HepG2 (cell line): ENCODE data around the gene UHMK1. TPM values are rescaled to one million over a fixed set of nuclear protein-coding genes. Genes with fewer than 3 reads are reported as not detected.
A peak's percentile ranks its signal among the peaks of the same experiment; 100 is the strongest.

ENCODE experiments used
- POLR2AphosphoS2 ChIP-seq: IDR thresholded peaks from 2 replicates; pipeline ENCODE4 v1.6.1; 2011; ENCODE audit warnings: low read depth, low read length, improper control_type of control experiment
- TCF12 ChIP-seq, 2 experiments: fragments of 450-650 bp in 1 of 2; sonication (generic) in 1 of 2; formaldehyde crosslinking in 1 of 2; IDR thresholded peaks; 2 replicates each; pipeline versions ENCODE4 v1.6.1 to v1.8.0; 2017 to 2022; ENCODE audit warnings: antibody characterized with exemption in 1 of 2, mild to moderate bottlenecking in 1 of 2, missing genetic modification reagents in 1 of 2, moderate library complexity in 1 of 2
- ZNF343 ChIP-seq: sonication (generic); formaldehyde crosslinking; IDR thresholded peaks from 2 replicates; pipeline ENCODE4 v1.4.0; 2020; ENCODE audit warnings: mild to moderate bottlenecking, missing genetic modification reagents
- ZNF605 ChIP-seq: sonication (generic); formaldehyde crosslinking; IDR thresholded peaks from 2 replicates; pipeline ENCODE4 v1.8.0; 2022; ENCODE audit warnings: mild to moderate bottlenecking, missing genetic modification reagents
- ZNF792 ChIP-seq: IDR thresholded peaks from 2 replicates; pipeline ENCODE4 v1.6.1; 2016
- polyA plus RNA-seq, 8 experiments: library from polyadenylated mRNA; depleted of rRNA in 3 of 8; stranded (reverse) in 7 of 8; unstranded in 1 of 8; fragments of >200 nt; fragmentation: Illumina TruSeq in 4 of 8; extraction: Trizol in 4 of 8; gene quantifications; 2 replicates each; pipeline versions ENCODE4 v1.2.1 to v1.2.3, GENCODE V29; 2011 to 2016; ENCODE audit warnings: low read depth in 4 of 8, missing spikeins in 1 of 8, mixed read lengths in 1 of 8; ENCODE audit not compliant: insufficient read depth in 1 of 8
- total RNA-seq, 5 experiments: library from RNA; depleted of rRNA; stranded (reverse); fragments of >200 nt; fragmentation: Illumina TruSeq; extraction: Trizol; gene quantifications; 2 replicates each; pipeline ENCODE4 v1.2.3, GENCODE V29; 2016; ENCODE audit warnings: low read depth in 1 of 5
- TF ChIP-seq, protein P1 (sequence below): sonication (generic); formaldehyde crosslinking; IDR thresholded peaks from 2 replicates; pipeline ENCODE4 v1.4.0; 2020; ENCODE audit warnings: missing genetic modification reagents
- TF ChIP-seq, protein P2 (sequence below): sonication (generic); formaldehyde crosslinking; IDR thresholded peaks from 2 replicates; pipeline ENCODE4 v1.5.0; 2020; ENCODE audit warnings: missing genetic modification reagents
- TF ChIP-seq, protein P3 (sequence below): sonication (generic); formaldehyde crosslinking; IDR thresholded peaks from 2 replicates; pipeline ENCODE4 v1.5.1; 2020; ENCODE audit warnings: missing genetic modification reagents, mild to moderate bottlenecking, borderline replicate concordance
- TF ChIP-seq, protein P4 (sequence below): sonication (generic); formaldehyde crosslinking; IDR thresholded peaks from 2 replicates; pipeline ENCODE4 v1.4.0; 2020; ENCODE audit warnings: low read depth, missing genetic modification reagents
- TF ChIP-seq, protein P5 (sequence below): IDR thresholded peaks from 2 replicates; pipeline ENCODE4 v1.4.0; 2020; ENCODE audit warnings: mild to moderate bottlenecking, missing genetic modification reagents
- TF ChIP-seq, protein P6 (sequence below): sonication (generic); formaldehyde crosslinking; IDR thresholded peaks from 2 replicates; pipeline ENCODE4 v1.8.1; 2023; ENCODE audit warnings: mild to moderate bottlenecking, missing genetic modification reagents, borderline replicate concordance

The UHMK1 gene
- total and polyA plus RNA-seq, 2 of the 13 experiments (the other 11 are each of a cell fraction or from before 2014, with no cell fraction given): 12.9 to 20.0 TPM

DNA sequence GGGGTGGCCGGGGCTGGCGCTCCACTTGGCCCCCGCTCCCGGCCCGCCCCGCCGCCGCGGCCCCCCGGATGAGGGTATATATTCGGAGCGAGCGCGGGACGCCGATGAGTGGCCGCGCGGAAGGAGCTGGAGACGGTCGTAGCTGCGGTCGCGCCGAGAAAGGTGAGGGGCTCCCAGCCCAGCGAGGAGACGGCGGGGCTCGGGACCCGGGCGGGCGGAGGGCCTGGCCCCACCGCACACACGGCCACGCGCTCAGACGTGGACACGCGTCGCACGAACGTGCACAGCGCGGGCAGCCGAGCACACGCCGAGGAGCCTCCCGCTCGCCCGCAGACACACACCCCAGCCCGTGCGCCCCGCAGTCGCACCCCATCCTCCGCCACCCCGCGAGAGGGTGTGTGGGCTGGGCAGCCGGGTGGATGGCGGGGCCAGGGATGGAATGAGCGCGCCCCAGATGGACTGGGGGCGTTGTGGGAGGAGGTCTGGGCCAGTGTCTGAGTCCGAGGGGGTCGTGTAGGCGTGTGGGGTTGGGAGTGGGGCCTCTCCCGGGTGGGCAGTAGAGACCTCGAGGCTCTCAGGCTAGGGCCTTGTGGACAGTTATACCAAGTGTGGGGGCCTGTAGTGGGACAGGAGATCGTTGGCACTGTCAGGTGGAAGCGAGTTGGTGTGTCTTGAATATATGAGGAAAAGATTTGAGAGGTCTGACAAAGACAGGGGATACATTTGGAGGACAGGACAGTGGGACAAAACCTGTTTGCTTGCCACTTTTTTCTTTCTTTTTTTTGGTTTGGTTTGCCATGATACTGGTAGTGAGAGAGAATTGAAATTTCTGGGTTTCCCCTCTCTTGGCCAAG lies 64.2 kb downstream of the UHMK1 start, which contains the start of gene UAP1 (continued):
- TF ChIP-seq, protein P1, sequence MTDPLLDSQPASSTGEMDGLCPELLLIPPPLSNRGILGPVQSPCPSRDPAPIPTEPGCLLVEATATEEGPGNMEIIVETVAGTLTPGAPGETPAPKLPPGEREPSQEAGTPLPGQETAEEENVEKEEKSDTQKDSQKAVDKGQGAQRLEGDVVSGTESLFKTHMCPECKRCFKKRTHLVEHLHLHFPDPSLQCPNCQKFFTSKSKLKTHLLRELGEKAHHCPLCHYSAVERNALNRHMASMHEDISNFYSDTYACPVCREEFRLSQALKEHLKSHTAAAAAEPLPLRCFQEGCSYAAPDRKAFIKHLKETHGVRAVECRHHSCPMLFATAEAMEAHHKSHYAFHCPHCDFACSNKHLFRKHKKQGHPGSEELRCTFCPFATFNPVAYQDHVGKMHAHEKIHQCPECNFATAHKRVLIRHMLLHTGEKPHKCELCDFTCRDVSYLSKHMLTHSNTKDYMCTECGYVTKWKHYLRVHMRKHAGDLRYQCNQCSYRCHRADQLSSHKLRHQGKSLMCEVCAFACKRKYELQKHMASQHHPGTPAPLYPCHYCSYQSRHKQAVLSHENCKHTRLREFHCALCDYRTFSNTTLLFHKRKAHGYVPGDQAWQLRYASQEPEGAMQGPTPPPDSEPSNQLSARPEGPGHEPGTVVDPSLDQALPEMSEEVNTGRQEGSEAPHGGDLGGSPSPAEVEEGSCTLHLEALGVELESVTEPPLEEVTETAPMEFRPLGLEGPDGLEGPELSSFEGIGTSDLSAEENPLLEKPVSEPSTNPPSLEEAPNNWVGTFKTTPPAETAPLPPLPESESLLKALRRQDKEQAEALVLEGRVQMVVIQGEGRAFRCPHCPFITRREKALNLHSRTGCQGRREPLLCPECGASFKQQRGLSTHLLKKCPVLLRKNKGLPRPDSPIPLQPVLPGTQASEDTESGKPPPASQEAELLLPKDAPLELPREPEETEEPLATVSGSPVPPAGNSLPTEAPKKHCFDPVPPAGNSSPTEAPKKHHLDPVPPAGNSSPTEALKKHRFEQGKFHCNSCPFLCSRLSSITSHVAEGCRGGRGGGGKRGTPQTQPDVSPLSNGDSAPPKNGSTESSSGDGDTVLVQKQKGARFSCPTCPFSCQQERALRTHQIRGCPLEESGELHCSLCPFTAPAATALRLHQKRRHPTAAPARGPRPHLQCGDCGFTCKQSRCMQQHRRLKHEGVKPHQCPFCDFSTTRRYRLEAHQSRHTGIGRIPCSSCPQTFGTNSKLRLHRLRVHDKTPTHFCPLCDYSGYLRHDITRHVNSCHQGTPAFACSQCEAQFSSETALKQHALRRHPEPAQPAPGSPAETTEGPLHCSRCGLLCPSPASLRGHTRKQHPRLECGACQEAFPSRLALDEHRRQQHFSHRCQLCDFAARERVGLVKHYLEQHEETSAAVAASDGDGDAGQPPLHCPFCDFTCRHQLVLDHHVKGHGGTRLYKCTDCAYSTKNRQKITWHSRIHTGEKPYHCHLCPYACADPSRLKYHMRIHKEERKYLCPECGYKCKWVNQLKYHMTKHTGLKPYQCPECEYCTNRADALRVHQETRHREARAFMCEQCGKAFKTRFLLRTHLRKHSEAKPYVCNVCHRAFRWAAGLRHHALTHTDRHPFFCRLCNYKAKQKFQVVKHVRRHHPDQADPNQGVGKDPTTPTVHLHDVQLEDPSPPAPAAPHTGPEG (CRISPR knock-in tag): no peak; the same call in 1 of the 2 replicates
- TF ChIP-seq, protein P2, sequence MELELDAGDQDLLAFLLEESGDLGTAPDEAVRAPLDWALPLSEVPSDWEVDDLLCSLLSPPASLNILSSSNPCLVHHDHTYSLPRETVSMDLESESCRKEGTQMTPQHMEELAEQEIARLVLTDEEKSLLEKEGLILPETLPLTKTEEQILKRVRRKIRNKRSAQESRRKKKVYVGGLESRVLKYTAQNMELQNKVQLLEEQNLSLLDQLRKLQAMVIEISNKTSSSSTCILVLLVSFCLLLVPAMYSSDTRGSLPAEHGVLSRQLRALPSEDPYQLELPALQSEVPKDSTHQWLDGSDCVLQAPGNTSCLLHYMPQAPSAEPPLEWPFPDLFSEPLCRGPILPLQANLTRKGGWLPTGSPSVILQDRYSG (CRISPR knock-in tag): 0 out of 2 replicates have a peak, but pooled peaks have one; percentile 7
- TF ChIP-seq, protein P3, sequence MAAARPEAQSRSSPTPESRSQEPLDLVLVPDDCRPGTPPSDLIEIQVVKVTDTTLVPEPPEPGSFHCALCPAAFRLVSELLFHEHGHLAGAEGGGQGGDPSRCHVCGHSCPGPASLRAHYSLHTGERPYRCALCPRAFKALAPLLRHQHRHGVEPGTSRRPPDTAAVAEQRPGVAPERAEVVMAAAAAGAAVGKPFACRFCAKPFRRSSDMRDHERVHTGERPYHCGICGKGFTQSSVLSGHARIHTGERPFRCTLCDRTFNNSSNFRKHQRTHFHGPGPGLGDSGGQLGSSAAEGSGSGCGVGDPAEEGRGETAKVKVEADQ (CRISPR knock-in tag): peak; percentile 56; the same call in 1 of the 2 replicates
- TF ChIP-seq ZNF605 (CRISPR knock-in tag) (no peak), TCF12 (IDR thresholded peaks at IDR 0.05) (no peak), TCF12 (CRISPR knock-in tag; IDR thresholded peaks at IDR 0.05) (peak; percentile 77; the same call in 1 of the 2 replicates), ZNF792 (peak; percentile 6; the same call in 1 of the 2 replicates), POLR2AphosphoS2 (no peak), ZNF343 (CRISPR knock-in tag) (no peak)
- TF ChIP-seq, protein P4, sequence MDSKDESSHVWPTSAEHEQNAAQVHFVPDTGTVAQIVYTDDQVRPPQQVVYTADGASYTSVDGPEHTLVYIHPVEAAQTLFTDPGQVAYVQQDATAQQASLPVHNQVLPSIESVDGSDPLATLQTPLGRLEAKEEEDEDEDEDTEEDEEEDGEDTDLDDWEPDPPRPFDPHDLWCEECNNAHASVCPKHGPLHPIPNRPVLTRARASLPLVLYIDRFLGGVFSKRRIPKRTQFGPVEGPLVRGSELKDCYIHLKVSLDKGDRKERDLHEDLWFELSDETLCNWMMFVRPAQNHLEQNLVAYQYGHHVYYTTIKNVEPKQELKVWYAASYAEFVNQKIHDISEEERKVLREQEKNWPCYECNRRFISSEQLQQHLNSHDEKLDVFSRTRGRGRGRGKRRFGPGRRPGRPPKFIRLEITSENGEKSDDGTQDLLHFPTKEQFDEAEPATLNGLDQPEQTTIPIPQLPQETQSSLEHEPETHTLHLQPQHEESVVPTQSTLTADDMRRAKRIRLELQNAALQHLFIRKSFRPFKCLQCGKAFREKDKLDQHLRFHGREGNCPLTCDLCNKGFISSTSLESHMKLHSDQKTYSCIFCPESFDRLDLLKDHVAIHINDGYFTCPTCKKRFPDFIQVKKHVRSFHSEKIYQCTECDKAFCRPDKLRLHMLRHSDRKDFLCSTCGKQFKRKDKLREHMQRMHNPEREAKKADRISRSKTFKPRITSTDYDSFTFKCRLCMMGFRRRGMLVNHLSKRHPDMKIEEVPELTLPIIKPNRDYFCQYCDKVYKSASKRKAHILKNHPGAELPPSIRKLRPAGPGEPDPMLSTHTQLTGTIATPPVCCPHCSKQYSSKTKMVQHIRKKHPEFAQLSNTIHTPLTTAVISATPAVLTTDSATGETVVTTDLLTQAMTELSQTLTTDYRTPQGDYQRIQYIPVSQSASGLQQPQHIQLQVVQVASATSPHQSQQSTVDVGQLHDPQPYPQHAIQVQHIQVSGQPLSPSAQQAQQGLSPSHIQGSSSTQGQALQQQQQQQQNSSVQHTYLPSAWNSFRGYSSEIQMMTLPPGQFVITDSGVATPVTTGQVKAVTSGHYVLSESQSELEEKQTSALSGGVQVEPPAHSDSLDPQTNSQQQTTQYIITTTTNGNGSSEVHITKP (CRISPR knock-in tag): no peak
- TF ChIP-seq, protein P5, sequence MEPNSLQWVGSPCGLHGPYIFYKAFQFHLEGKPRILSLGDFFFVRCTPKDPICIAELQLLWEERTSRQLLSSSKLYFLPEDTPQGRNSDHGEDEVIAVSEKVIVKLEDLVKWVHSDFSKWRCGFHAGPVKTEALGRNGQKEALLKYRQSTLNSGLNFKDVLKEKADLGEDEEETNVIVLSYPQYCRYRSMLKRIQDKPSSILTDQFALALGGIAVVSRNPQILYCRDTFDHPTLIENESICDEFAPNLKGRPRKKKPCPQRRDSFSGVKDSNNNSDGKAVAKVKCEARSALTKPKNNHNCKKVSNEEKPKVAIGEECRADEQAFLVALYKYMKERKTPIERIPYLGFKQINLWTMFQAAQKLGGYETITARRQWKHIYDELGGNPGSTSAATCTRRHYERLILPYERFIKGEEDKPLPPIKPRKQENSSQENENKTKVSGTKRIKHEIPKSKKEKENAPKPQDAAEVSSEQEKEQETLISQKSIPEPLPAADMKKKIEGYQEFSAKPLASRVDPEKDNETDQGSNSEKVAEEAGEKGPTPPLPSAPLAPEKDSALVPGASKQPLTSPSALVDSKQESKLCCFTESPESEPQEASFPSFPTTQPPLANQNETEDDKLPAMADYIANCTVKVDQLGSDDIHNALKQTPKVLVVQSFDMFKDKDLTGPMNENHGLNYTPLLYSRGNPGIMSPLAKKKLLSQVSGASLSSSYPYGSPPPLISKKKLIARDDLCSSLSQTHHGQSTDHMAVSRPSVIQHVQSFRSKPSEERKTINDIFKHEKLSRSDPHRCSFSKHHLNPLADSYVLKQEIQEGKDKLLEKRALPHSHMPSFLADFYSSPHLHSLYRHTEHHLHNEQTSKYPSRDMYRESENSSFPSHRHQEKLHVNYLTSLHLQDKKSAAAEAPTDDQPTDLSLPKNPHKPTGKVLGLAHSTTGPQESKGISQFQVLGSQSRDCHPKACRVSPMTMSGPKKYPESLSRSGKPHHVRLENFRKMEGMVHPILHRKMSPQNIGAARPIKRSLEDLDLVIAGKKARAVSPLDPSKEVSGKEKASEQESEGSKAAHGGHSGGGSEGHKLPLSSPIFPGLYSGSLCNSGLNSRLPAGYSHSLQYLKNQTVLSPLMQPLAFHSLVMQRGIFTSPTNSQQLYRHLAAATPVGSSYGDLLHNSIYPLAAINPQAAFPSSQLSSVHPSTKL (CRISPR knock-in tag): no peak
- TF ChIP-seq, protein P6, sequence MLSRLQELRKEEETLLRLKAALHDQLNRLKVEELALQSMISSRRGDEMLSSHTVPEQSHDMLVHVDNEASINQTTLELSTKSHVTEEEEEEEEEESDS (CRISPR knock-in tag): 0 out of 2 replicates have a peak, but pooled peaks have one; percentile 65
